Glomerular visceral epithelial cell (primary cell): ENCODE data around the gene PYCR2.
"Not testable (repeated sequence)": the region's sequence is repeated elsewhere in the genome, so short reads cannot be mapped to it uniquely, and the experiment has no call there.

Source experiments
- DNase-seq: peaks from one replicate; pipeline ENCODE4 v3.0.0-alpha.2; 2016; ENCODE audit errors: extremely low spot score

Gene PYCR2

GRCh38 chr1:225923692-225924555, at the start of gene PYCR2:
Gene PYCR2, minus strand, starts transcription at chr1:225924250. Its CDS starts 140 bp downstream, at chr1:225924110.
- DNase-seq, result peak; percentile 98

GRCh38 chr1:225973158-225973557, 49.1 kb upstream of the PYCR2 start:
- peak; percentile 48 for DNase-seq

- no peak for DNase-seq
These were observed 48.5 kb upstream of the PYCR2 start for GRCh38 chr1:225972344-225973152.

GRCh38 chr1:225970592-225971157, 46.6 kb upstream of the PYCR2 start:
- not testable (repeated sequence) for DNase-seq

- not testable (repeated sequence) for DNase-seq
These were observed 45.7 kb upstream of the PYCR2 start for GRCh38 chr1:225969751-225970150.

GRCh38 chr1:225965231-225965630, 41.2 kb upstream of the PYCR2 start:
- no peak for DNase-seq

GRCh38 chr1:225963735-225964530, 39.9 kb upstream of the PYCR2 start:
- DNase-seq, result no peak

- no peak for DNase-seq
These were observed 38.5 kb upstream of the PYCR2 start for GRCh38 chr1:225962440-225962975.

GRCh38 chr1:225961659-225962439, 37.8 kb upstream of the PYCR2 start:
- no peak for DNase-seq

- DNase-seq, result no peak
These were observed 34.0 kb upstream of the PYCR2 start for GRCh38 chr1:225958041-225958440.

- no peak for DNase-seq
These were observed 30.7 kb upstream of the PYCR2 start for GRCh38 chr1:225954753-225955152.

- no peak for DNase-seq
These were observed 29.3 kb upstream of the PYCR2 start for GRCh38 chr1:225953315-225953714.

- DNase-seq, result no peak
These were observed 27.0 kb upstream of the PYCR2 start for GRCh38 chr1:225950905-225951497.

GRCh38 chr1:225949041-225949440, 25.0 kb upstream of the PYCR2 start:
- no peak for DNase-seq

- DNase-seq, result no peak
These were observed 22.8 kb upstream of the PYCR2 start for GRCh38 chr1:225946803-225947202.

- no peak for DNase-seq
These were observed 22.1 kb upstream of the PYCR2 start for GRCh38 chr1:225946082-225946620.

GRCh38 chr1:225945564-225945963, 21.5 kb upstream of the PYCR2 start:
- DNase-seq, result no peak

GRCh38 chr1:225944951-225945350, 20.9 kb upstream of the PYCR2 start:
- DNase-seq, result no peak

GRCh38 chr1:225944387-225944786, 20.3 kb upstream of the PYCR2 start:
- DNase-seq, result no peak

- DNase-seq, result no peak
These were observed 19.5 kb upstream of the PYCR2 start for GRCh38 chr1:225943582-225943981.
